Activated CD8-positive, alpha-beta memory T cell treated with anti-CD3 and anti-CD28 coated beads for 24 hours (primary cell): ENCODE data around the gene ALCAM.
"Not testable (repeated sequence)": the region's sequence is repeated elsewhere in the genome, so short reads cannot be mapped to it uniquely, and the experiment has no call there.

Source experiments
- DNase-seq: peaks from one replicate; pipeline ENCODE4 v3.0.0-alpha.2; 2020

Gene ALCAM

GRCh38 chr3:105537371-105538080 lies 170.8 kb downstream of the ALCAM start:
- no peak for DNase-seq

- no peak for DNase-seq
Observed at GRCh38 chr3:105538483-105538882, 171.8 kb downstream of the ALCAM start.

- DNase-seq = no peak
Observed at GRCh38 chr3:105539897-105540296, 173.2 kb downstream of the ALCAM start.

- no peak for DNase-seq
Observed at GRCh38 chr3:105542282-105543019, 175.7 kb downstream of the ALCAM start.

GRCh38 chr3:105545051-105545450 lies 178.3 kb downstream of the ALCAM start:
- DNase-seq = no peak

- DNase-seq = no peak
Observed at GRCh38 chr3:105553851-105554250, 187.1 kb downstream of the ALCAM start.

GRCh38 chr3:105555206-105555605 lies 188.5 kb downstream of the ALCAM start:
- DNase-seq = no peak

GRCh38 chr3:105559856-105560255 lies 193.1 kb downstream of the ALCAM start:
- no peak for DNase-seq

GRCh38 chr3:105561876-105562275 lies 195.2 kb downstream of the ALCAM start:
- no peak for DNase-seq

GRCh38 chr3:105564546-105565288 lies 198.0 kb downstream of the ALCAM start:
- DNase-seq = no peak

- no peak for DNase-seq
Observed at GRCh38 chr3:105571005-105571404, 204.3 kb downstream of the ALCAM start.

GRCh38 chr3:105572501-105572900 lies 205.8 kb downstream of the ALCAM start:
- DNase-seq = no peak

GRCh38 chr3:105579439-105579838 lies 212.7 kb downstream of the ALCAM start:
- DNase-seq = no peak

GRCh38 chr3:105580296-105580965 lies 213.7 kb downstream of the ALCAM start:
- DNase-seq = no peak

GRCh38 chr3:105582015-105582414 lies 215.3 kb downstream of the ALCAM start:
- DNase-seq = no peak

GRCh38 chr3:105584003-105584790 lies 217.5 kb downstream of the ALCAM start:
- DNase-seq = no peak

- no peak for DNase-seq
Observed at GRCh38 chr3:105593315-105593714, 226.6 kb downstream of the ALCAM start.

- DNase-seq = no peak
Observed at GRCh38 chr3:105594219-105594618, 227.5 kb downstream of the ALCAM start.

GRCh38 chr3:105598042-105598796 lies 231.5 kb downstream of the ALCAM start:
- no peak for DNase-seq

GRCh38 chr3:105599350-105599749 lies 232.6 kb downstream of the ALCAM start:
- DNase-seq = no peak

- not testable (repeated sequence) for DNase-seq
Observed at GRCh38 chr3:105601756-105602155, 235.0 kb downstream of the ALCAM start.

GRCh38 chr3:105602286-105602685 lies 235.6 kb downstream of the ALCAM start:
- not testable (repeated sequence) for DNase-seq
